GM12878 (cell line): ENCODE measurements around the gene FOXP1. TPM values are rescaled to one million over a fixed set of nuclear protein-coding genes. Genes with fewer than 3 reads are reported as not detected.

Source experiments
- ATAC-seq: fragments of 200-7000 bp; cut with Tn5 transposase; 3 replicates; pipeline ENCODE4 v1.9.1; 2020; ENCODE audit warnings: mild to moderate bottlenecking, moderate library complexity
- BruUV-seq: library from RNA; stranded (reverse); fragments of 400-500 nt; replicated peaks from 2 replicates; lab custom pipeline; 2021; lab: Mats Ljungman, UMichigan
- CTCF ChIA-PET: fragments of 300-600 bp; sonication (Branson Sonifier 250); formaldehyde crosslinking; extraction: SDS; loops from one replicate; lab custom pipeline; 2021; ENCODE audit warnings: inconsistent platforms; lab: Yijun Ruan, JAX
- POLR2A ChIA-PET: fragments of 350-600 bp; formaldehyde crosslinking; extraction: SDS; loops from one replicate; lab custom pipeline; 2021; ENCODE audit warnings: inconsistent platforms; lab: Charles Lee
- RAD21 ChIA-PET: fragments of 300-600 bp; sonication (Branson Sonifier 250); formaldehyde crosslinking; loops from one replicate; lab custom pipeline; 2023; ENCODE audit warnings: antibody characterized with exemption; ENCODE audit not compliant: unreplicated experiment; lab: Charles Lee
- SMC1A ChIA-PET: fragments of 300-600 bp; sonication (Branson Sonifier 250); formaldehyde crosslinking; loops from one replicate; lab custom pipeline; 2023; ENCODE audit not compliant: unreplicated experiment, uncharacterized antibody; lab: Charles Lee
- DNase-seq: peaks from one replicate; pipeline ENCODE4 v3.0.0-alpha.2; 2011; ENCODE audit warnings: low read depth, low spot score
- FAIRE-seq: peaks from 3 replicates; lab custom pipeline; 2011; peaks lifted over from hg19 to GRCh38; lab: Jason Lieb, UNC
- H2AFZ ChIP-seq: 2 replicates; pipeline ENCODE4 v1.6.0; 2011; ENCODE audit warnings: low read depth, low read length, control low read depth; ENCODE audit not compliant: control insufficient read depth
- H3K27ac ChIP-seq: 2 replicates; pipeline ENCODE4 v1.5.1; 2011; ENCODE audit warnings: control low read depth; ENCODE audit not compliant: control insufficient read depth, insufficient read depth
- H3K27me3 ChIP-seq, 2 experiments: replicated peaks in 1 of 2; 2 replicates each; pipeline versions ENCODE4 v1.6.0 to v1.6.1; 2011; ENCODE audit warnings: low read length in 1 of 2; ENCODE audit not compliant: control insufficient read depth in 2 of 2, insufficient read depth in 2 of 2
- H3K36me3 ChIP-seq, 2 experiments: 2 replicates each; pipeline ENCODE4 v1.5.1; 2011; ENCODE audit warnings: low read length in 1 of 2; ENCODE audit not compliant: control insufficient read depth in 2 of 2, insufficient read depth in 2 of 2
- H3K4me1 ChIP-seq: 2 replicates; pipeline ENCODE4 v1.6.1; 2011; ENCODE audit warnings: mild to moderate bottlenecking, low read length, moderate library complexity, mixed read lengths; ENCODE audit not compliant: control insufficient read depth, insufficient read depth
- H3K4me2 ChIP-seq: 2 replicates; pipeline ENCODE4 v1.6.0; 2011; ENCODE audit warnings: control low read depth; ENCODE audit not compliant: control insufficient read depth, insufficient read depth
- H3K4me3 ChIP-seq: fragments of 200-600 bp; sonication (generic); 2 replicates; pipeline ENCODE4 v1.5.1; 2016
- H3K79me2 ChIP-seq: 2 replicates; pipeline ENCODE4 v1.6.0; 2011; ENCODE audit warnings: low read length; ENCODE audit not compliant: control insufficient read depth, insufficient read depth
- H3K9ac ChIP-seq: 2 replicates; pipeline ENCODE4 v1.8.0; 2011; ENCODE audit warnings: low read length, control low read depth, mixed read lengths; ENCODE audit not compliant: control insufficient read depth, insufficient read depth
- H3K9me3 ChIP-seq: replicated peaks from 3 replicates; pipeline ENCODE4 v1.5.1; 2011; ENCODE audit warnings: mild to moderate bottlenecking, low read length; ENCODE audit not compliant: control insufficient read depth, insufficient read depth
- H4K20me1 ChIP-seq: 2 replicates; pipeline ENCODE4 v1.6.0; 2011; ENCODE audit not compliant: control insufficient read depth, insufficient read depth
- FOXM1 ChIP-seq: IDR thresholded peaks from 2 replicates; pipeline ENCODE4 v1.6.1; 2012; ENCODE audit warnings: low read depth, mild to moderate bottlenecking, inconsistent platforms, low read length, moderate library complexity
- IKZF1 ChIP-seq: fragments of 450-650 bp; conservative IDR thresholded peaks from 2 replicates; pipeline ENCODE4 v1.6.1; 2017; ENCODE audit warnings: antibody characterized with exemption, mild to moderate bottlenecking
- REST ChIP-seq: IDR thresholded peaks from 2 replicates; pipeline ENCODE4 v1.6.1; 2012; ENCODE audit warnings: mild to moderate bottlenecking, low read depth, low read length
- SP1 ChIP-seq: IDR thresholded peaks from one replicate; pipeline ENCODE4 v1.6.1; 2011; ENCODE audit warnings: low read depth, low read length
- SRF ChIP-seq, 2 experiments: IDR thresholded peaks; 2 replicates each; pipeline ENCODE4 v1.6.1; 2011; ENCODE audit warnings: low read depth in 2 of 2, low read length in 2 of 2, mild to moderate bottlenecking in 1 of 2, moderate library complexity in 1 of 2
- TAF1 ChIP-seq: IDR thresholded peaks from 2 replicates; pipeline ENCODE4 v1.6.1; 2011; ENCODE audit warnings: mild to moderate bottlenecking, low read depth, low read length, borderline replicate concordance
- TCF12 ChIP-seq: IDR thresholded peaks from 2 replicates; pipeline ENCODE4 v1.6.1; 2011; ENCODE audit warnings: low read depth, mild to moderate bottlenecking, low read length
- TCF3 ChIP-seq: IDR thresholded peaks from 2 replicates; pipeline ENCODE4 v1.6.1; 2012; ENCODE audit warnings: low read depth, mild to moderate bottlenecking, low read length, borderline replicate concordance; ENCODE audit not compliant: insufficient read depth
- TCF7 ChIP-seq: IDR thresholded peaks from 2 replicates; pipeline ENCODE4 v1.6.1; 2014; ENCODE audit warnings: antibody characterized with exemption, borderline replicate concordance
- WRNIP1 ChIP-seq: IDR thresholded peaks from 2 replicates; pipeline ENCODE4 v1.6.1; 2011; ENCODE audit warnings: low read depth, low read length, improper control_type of control experiment, borderline replicate concordance
- YY1 ChIP-seq: IDR thresholded peaks from 2 replicates; pipeline ENCODE4 v1.6.1; 2011; ENCODE audit warnings: low read depth, mild to moderate bottlenecking, low read length
- WGBS: methylation state at CpG from one replicate; pipeline ENCODE4 v1.1.6; 2016; ENCODE audit warnings: low lambda C conversion rate; ENCODE audit not compliant: insufficient replicate concordance, insufficient coverage; ENCODE audit errors: missing lambda C conversion rate; 5-methylcytosine and 5-hydroxymethylcytosine counted together
- in situ Hi-C: fragments of 300-500 bp; cut with MboI; formaldehyde crosslinking; loops from 9 replicates; pipeline ENCODE4 v1.14.3; 2018; ENCODE audit warnings: mixed read lengths
- intact Hi-C: fragments of 100-400 bp; cut with micrococcal nuclease; formaldehyde crosslinking; loops from one replicate; pipeline ENCODE4 v1.14.2; 2022; ENCODE audit not compliant: unreplicated experiment
- polyA plus RNA-seq, 11 experiments: library from polyadenylated mRNA; depleted of rRNA in 4 of 11; unstranded in 6 of 11; stranded (reverse) in 5 of 11; fragments of >200 nt; fragmentation: Nextera tagmentation in 4 of 11; fragmentation: Illumina TruSeq in 1 of 11; extraction: Ambion mirVana in 4 of 11; extraction: Trizol in 1 of 11; gene quantifications; 1 replicate in 1 of 11; 2 replicates in 10 of 11; pipeline versions ENCODE4 v1.2.1 to v1.2.3, GENCODE V29; 2011 to 2016; ENCODE audit warnings: inconsistent platforms in 2 of 11, missing spikeins in 2 of 11, low read depth in 1 of 11
- total RNA-seq, 4 experiments: library from RNA; depleted of rRNA in 3 of 4; stranded (reverse); fragments of >200 nt in 3 of 4; fragmentation: Illumina TruSeq in 1 of 4; extraction: Trizol in 1 of 4; gene quantifications; 2 replicates each; pipeline versions ENCODE4 v1.2.1 to v1.2.3, GENCODE V29; 2013 to 2021

Gene FOXP1
- total and polyA plus RNA-seq, 10 of the 15 experiments (the other 5 are each of a cell fraction or from before 2014, with no cell fraction given) = 0.05 to 1.6 (median 0.20) TPM; not detected in 1

- H2AFZ ChIP-seq = no peak overlapping the region
- FAIRE-seq = no peak
- 30% methylated on average over 8 of the region's 8 CpGs for WGBS
- RAD21 ChIA-PET = no interaction called here
- H3K4me1 ChIP-seq = no peaks in the 10 kb centered on the region
- no TSS peak for BruUV-seq
- no peak overlapping the region for H3K4me3 ChIP-seq
- H3K36me3 ChIP-seq = no peaks in the 10 kb centered on the region
- CTCF ChIA-PET = interaction anchor here (1.2 kb wide), 1 partner anchor 8 kb away, joined by 4 read pairs; no protein-coding TSS in a partner anchor
- POLR2A ChIA-PET = no interaction called here
- no peak for DNase-seq
- no peak for ATAC-seq
- H3K4me2 ChIP-seq = no peak overlapping the region
- no peak overlapping the region for H3K27ac ChIP-seq
- H3K79me2 ChIP-seq = no peaks in the 10 kb centered on the region
- intact Hi-C loops = no loop called here
- no peaks in the 10 kb centered on the region for H4K20me1 ChIP-seq
- no peaks in the 10 kb centered on the region; a peak in 1 of 4 replicates for H3K27me3 ChIP-seq
- in situ Hi-C loops = no loop called here
- no peak for TF ChIP-seq TCF3
- TF ChIP-seq WRNIP1 = no peak
- no peak for TF ChIP-seq FOXM1
- no peak for TF ChIP-seq TCF12
- TF ChIP-seq SP1 = no peak
- TF ChIP-seq IKZF1 = no peak
- no peak for TF ChIP-seq REST
- no peak for TF ChIP-seq TCF7
- TF ChIP-seq YY1 = no peak
- no peak for TF ChIP-seq TAF1
- no peak for TF ChIP-seq SRF (IDR thresholded peaks at IDR 0.05; ENCODE audit: low read depth in 2 of 2, low read length in 2 of 2)
- no peaks in the 10 kb centered on the region for H3K9me3 ChIP-seq
- no peak overlapping the region for H3K9ac ChIP-seq
- SMC1A ChIA-PET = interaction anchor here (1.2 kb wide), 2 partner anchors 8 to 50 kb away, joined by 3 read pairs; no protein-coding TSS in a partner anchor
Measured at GRCh38 chr3:71251156-71251775, 332.3 kb downstream of the FOXP1 start.
